Upper lobe of right lung (tissue), 1 donor: ENCODE measurements around the gene SLC12A4. TPM values are rescaled to one million over a fixed set of nuclear protein-coding genes. Genes with fewer than 3 reads are reported as not detected.

Experiments used
- ATAC-seq: fragments of 200-7000 bp; cut with Tn5 transposase; one replicate; pipeline ENCODE4 v1.9.1; 2020; ENCODE audit warnings: mild to moderate bottlenecking, moderate library complexity
- DNase-seq: peaks from one replicate; pipeline ENCODE4 v3.0.0-alpha.2; 2020
- H3K27ac ChIP-seq: fragments of 200-600 bp; one replicate; pipeline ENCODE4 v1.8.0; 2022
- H3K27me3 ChIP-seq: fragments of 200-600 bp; one replicate; pipeline ENCODE4 v1.8.0; 2022; ENCODE audit warnings: mild to moderate bottlenecking
- H3K36me3 ChIP-seq: fragments of 200-600 bp; one replicate; pipeline ENCODE4 v1.8.0; 2022
- H3K4me1 ChIP-seq: fragments of 200-600 bp; one replicate; pipeline ENCODE4 v1.8.0; 2022
- H3K4me3 ChIP-seq: fragments of 200-600 bp; one replicate; pipeline ENCODE4 v1.8.0; 2022; ENCODE audit warnings: mild to moderate bottlenecking
- H3K9me3 ChIP-seq: fragments of 200-600 bp; one replicate; pipeline ENCODE4 v1.8.0; 2022
- CTCF ChIP-seq: fragments of 200-600 bp; IDR thresholded peaks from one replicate; pipeline ENCODE4 v1.8.0; 2022; ENCODE audit warnings: antibody characterized with exemption
- intact Hi-C: fragments of 100-400 bp; cut with DNase I; formaldehyde crosslinking; loops from one replicate; pipeline ENCODE4 v1.11.0; 2022
- total RNA-seq: library from RNA; stranded (reverse); fragmentation: NEBNext Ultra II Directional; extraction: Animal tissue kit (Norgen Biotek cat#: 25700); gene quantifications from one replicate; pipeline ENCODE4 v1.2.1, GENCODE V29; 2021
- donor health status: DM: no; HTN: yes; CAD: no; lungs with severe emphysema.

The SLC12A4 gene
- total RNA-seq, 1 donor from 2014 or later, result 102 TPM

- peak overlapping the region; percentile 88 for H3K4me3 ChIP-seq
- intact Hi-C loops, result no loop called here
- TF ChIP-seq CTCF, result no peak
- no peaks in the 10 kb centered on the region for H3K27me3 ChIP-seq
- no peaks in the 10 kb centered on the region for H3K9me3 ChIP-seq
- DNase-seq (no peak), ATAC-seq (no peak)
- H3K4me1 ChIP-seq, result peaks cover 34% of the 10 kb centered on the region
- no peaks in the 10 kb centered on the region for H3K36me3 ChIP-seq
- peak overlapping the region; percentile 97 for H3K27ac ChIP-seq
Measured at GRCh38 chr16:67893743-67894399, 74.6 kb downstream of the SLC12A4 start.

Other genes starting within 250 kb of the SLC12A4 start
- gene GFOD2, start 249.3 kb downstream of the SLC12A4 start, total RNA-seq, result 18.2 TPM
- gene RANBP10, start 162.1 kb downstream of the SLC12A4 start, total RNA-seq, result 19.2 TPM
- 0.55 TPM for gene TSNAXIP1, start 161.7 kb downstream of the SLC12A4 start, total RNA-seq
- gene THAP11, start 126.3 kb downstream of the SLC12A4 start, total RNA-seq, result 25.1 TPM
- 55.0 TPM for gene NUTF2, start 121.7 kb downstream of the SLC12A4 start, total RNA-seq
- 30.0 TPM for gene CENPT, start 120.9 kb downstream of the SLC12A4 start, total RNA-seq
- gene EDC4, start 95.6 kb downstream of the SLC12A4 start, total RNA-seq, result 48.8 TPM
- gene NRN1L, start 83.8 kb downstream of the SLC12A4 start, total RNA-seq, result 0.69 TPM
- gene PSKH1, start 75.4 kb downstream of the SLC12A4 start, total RNA-seq, result 29.7 TPM
- 0.96 TPM for gene CTRL, start 36.8 kb downstream of the SLC12A4 start, total RNA-seq
- 71.6 TPM for gene PSMB10, start 31.8 kb downstream of the SLC12A4 start, total RNA-seq
- 40.2 TPM for gene LCAT, start 24.5 kb downstream of the SLC12A4 start, total RNA-seq
- gene DPEP3, start 11.9 kb upstream of the SLC12A4 start, total RNA-seq, result not detected
- gene DPEP2, start 30.8 kb upstream of the SLC12A4 start, total RNA-seq, result 16.4 TPM
- not detected for gene DPEP2NB, start 47.3 kb upstream of the SLC12A4 start, total RNA-seq
- 9.9 TPM for gene DDX28, start 54.6 kb upstream of the SLC12A4 start, total RNA-seq
- gene DUS2, start 54.6 kb upstream of the SLC12A4 start, total RNA-seq, result 11.2 TPM
- gene NFATC3, start 116.7 kb upstream of the SLC12A4 start, total RNA-seq, result 74.5 TPM